Effector CD4-positive, alpha-beta T cell (primary cell): ENCODE measurements around the gene RPS6KA4.

Experiments used
- DNase-seq: peaks from one replicate; pipeline ENCODE4 v3.0.0-alpha.2; 2020

RPS6KA4 gene

DNA sequence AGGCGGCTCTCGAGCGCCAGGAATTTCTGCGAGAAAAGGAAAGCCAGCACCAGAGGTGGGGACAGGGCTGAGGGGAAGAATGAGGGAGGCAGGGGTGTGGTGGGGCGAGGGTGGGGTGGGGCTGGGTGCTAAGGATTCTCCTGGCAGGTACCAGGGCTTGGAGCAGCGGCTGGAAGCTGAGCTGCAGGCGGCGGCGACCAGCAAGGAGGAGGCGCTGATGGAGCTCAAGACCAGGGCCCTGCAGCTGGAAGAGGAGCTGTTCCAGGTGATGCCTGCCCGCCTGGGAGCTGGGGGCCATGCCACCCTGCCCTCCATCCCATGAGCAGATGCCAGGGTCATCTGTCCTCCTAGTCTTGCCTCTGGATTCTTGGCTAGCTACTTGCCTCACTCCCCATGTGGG, 9.6 kb upstream of the RPS6KA4 start:
- DNase-seq, result no peak

DNA sequence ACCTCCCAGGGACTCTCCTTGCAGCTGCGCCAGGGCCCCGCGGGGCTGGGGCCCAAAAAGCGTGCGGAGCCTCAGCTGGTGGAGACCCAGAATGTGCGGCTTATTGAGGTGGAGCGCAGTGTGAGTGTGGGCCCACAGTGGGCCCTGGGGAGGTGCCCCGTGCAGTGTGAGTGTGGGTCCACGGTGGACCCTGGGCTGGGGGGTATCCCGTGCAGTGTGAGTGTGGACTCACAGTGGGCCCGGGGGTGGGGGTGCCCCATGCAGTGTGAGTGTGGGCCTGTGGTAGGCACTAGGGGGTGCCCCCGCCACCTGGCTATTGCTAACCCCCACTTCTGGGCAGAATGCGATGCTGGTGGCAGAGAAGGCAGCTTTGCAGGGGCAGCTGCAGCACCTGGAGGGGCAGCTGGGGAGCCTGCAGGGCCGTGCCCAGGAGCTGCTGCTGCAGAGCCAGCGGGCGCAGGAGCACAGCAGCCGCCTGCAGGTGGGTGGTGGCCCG, 7.8 kb upstream of the RPS6KA4 start:
- DNase-seq, result no peak

DNA sequence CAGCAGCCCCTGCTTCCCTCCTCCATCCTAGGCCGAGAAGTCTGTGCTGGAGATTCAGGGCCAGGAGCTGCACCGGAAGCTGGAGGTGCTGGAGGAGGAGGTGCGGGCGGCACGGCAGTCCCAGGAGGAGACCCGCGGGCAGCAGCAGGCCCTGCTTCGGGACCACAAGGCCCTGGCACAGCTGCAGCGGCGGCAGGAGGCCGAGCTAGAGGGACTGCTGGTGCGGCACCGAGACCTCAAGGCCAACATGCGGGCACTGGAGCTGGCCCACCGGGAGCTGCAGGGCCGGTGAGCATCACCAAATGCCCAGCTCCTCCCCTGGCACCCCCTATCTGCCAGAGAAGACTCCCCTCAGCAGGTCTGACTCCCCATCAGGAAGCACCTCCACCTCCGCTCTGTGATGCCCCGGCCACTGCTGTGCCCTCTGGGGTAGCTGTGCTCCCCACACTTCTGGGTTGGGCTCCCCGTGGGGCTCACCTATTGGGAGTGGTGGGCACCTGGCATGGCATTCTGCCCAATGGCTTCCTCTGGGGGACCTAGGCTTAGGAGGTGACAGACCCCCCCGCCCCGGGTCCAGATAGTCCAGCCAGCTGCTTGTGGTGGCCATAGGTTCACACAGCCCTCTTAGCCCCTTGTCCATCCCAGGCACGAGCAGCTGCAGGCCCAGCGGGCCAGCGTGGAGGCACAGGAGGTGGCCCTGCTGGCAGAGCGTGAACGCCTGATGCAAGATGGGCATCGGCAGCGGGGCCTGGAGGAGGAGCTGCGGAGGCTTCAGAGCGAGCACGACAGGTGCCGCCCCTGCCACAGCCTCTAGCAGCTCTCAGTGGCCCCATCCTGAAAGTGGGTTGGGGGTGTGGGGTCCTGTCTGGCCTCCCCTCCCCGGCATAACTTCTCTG, 6.6 kb upstream of the RPS6KA4 start:
- DNase-seq, result no peak

DNA sequence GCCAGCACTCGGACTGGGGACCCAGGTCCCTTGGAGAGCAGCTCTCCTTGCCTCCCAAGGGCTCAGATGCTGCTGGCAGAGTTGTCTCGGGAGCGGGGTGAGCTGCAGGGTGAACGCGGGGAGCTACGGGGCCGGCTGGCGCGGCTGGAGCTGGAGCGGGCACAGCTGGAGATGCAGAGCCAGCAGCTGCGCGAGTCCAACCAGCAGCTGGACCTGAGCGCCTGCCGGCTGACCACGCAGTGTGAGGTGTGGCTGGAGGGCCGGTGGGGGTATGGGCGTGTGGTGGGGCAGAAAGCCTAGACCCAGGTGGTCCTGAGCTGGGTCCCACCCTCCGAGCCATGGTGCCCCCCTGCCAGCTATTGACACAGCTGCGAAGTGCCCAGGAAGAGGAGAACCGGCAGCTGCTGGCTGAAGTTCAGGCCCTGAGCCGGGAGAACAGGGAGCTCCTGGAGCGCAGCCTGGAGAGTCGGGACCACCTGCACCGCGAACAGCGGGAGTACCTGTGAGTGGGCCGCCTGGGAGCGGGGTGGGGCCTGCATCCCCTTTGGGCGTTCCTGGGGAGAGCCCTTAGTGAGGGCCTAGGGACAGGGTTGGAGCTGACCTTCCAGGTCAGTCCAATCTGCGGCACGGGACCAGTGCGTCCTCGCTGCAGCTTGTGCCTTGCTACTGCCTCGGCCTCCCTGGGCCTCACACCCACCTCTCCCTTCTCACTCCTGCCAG, 5.8 kb upstream of the RPS6KA4 start:
- no peak for DNase-seq

DNA sequence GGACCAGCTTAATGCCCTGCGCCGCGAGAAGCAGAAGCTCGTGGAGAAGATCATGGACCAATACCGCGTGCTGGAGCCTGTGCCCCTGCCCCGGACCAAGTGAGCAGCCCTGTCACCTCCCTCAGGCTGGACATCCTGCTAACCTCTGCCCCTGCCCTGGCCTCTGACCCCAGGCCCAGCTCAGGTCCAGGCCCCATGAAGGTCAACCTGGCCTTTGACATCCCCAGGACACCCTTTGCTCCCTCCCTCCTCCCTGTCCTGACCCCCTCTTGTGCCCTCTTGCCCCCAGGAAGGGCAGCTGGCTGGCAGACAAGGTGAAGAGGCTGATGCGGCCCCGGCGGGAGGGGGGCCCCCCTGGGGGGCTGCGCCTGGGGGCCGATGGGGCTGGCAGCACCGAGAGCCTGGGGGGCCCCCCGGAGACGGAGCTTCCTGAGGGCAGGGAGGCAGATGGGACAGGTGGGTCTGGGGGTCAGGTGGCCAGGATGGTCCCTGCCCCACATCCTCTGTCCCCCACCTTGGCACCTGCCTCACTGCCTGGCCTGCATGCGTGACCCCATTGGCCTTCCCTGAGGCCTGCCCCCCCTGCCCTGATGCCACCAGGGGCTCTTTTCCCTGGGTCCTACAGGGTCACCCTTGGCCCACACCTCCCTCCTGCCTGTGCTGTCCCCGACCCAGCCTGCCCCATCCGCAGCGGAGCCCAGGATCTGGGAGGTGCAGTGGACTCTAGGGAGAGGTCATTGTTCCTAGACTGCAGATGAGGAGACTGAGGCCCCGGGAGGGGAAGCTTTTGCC, 5.1 kb upstream of the RPS6KA4 start:
- no peak for DNase-seq

DNA sequence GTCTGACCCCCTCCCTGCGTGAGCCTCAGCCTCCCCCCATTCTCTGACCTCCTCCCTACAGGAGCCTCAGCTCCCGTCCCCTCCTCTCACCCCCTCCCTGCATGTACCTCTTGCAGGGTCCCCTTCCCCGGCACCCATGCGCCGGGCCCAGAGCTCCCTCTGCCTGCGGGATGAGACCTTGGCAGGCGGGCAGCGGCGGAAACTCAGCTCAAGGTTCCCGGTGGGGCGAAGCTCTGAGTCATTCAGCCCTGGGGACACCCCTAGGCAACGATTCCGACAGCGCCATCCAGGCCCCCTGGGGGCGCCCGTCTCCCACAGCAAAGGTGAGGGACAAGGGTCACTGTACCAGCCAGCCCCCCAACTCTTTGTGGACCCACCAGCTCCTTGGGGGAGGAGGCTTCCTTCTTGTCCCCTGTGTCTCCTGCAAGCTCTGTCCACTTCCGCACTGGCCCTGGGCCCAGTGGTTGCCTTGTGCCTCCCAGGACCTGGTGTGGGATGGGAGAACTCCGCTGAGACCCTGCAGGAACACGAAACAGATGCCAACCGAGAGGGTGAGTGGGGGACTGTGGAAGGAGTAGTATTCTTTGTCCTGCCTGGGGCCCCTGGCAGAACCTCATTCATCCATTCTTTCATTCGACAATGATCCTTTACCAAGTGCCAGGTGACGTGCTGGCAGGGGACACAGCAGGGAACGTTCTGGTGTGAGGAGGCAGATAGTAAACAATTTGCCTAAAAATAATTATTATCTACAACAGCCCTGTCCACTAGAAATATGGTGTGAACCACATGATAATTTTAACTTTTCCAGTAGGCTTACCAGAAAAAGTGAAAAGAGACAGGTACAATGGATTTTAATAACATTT, 3.7 kb upstream of the RPS6KA4 start:
- DNase-seq, result no peak

DNA sequence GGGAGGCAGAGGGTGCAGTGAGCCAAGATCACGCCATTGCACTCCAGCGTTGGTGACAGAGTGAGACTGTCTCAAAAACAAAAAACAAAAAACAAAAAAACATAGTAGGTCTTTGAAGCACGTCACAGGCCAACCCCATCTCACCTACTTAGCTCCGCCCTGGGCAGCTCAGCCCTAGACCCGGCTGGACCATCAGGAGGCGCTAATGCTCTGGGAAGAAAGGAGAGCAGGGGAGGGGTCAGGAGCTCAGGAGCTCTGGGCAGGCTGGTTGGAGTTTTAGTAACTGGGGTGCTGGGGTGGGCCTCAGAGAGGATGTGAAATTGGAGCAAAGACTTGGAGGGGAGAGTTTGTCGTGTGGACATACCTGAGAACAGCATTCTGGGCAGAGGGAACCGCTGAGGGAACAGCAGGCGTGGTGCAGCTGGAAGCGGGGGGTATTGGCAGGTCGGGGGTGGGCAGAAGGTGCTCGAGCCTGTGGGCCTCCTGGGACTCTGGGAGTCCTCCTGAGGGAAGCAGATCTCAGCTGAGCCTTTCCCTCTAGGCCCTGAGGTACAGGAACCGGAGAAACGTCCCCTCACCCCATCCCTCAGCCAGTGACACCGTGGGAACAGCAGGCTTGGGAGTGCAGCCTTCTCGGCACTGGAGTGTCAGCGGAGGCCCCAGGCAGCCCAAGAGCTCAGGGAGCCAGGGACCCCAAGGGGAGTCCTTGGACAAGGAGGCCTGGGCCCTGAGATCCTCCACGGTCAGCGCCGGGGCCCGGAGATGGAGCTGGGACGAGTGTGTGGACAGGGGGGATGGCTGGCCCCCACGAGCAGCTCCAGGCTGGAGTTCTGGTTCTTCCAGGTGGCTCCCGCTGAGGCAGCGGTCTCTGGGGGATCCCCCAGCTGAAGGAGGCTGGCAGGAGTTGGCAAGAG, 2.2 kb upstream of the RPS6KA4 start:
- no peak for DNase-seq

DNA sequence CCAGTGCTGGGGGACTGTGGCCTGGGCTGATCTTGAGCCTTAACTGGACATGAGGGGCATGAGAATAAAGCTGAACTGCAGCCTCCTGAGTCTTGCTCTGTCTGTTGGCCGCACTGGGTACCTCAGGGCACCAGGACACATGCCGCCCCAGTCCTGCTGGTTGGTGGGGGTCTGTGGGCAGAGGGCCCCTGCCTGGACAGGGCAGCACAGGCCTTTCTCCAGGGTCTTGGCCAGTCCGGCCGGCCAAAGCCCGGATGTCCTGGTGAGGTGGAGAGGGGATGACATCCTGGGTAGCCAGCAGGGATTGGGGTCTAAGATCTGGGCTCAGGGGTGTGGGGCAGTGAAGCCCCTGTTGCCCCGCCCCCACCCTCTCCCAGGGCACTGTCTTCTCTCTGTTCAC, 1.5 kb upstream of the RPS6KA4 start:
- no peak for DNase-seq

DNA sequence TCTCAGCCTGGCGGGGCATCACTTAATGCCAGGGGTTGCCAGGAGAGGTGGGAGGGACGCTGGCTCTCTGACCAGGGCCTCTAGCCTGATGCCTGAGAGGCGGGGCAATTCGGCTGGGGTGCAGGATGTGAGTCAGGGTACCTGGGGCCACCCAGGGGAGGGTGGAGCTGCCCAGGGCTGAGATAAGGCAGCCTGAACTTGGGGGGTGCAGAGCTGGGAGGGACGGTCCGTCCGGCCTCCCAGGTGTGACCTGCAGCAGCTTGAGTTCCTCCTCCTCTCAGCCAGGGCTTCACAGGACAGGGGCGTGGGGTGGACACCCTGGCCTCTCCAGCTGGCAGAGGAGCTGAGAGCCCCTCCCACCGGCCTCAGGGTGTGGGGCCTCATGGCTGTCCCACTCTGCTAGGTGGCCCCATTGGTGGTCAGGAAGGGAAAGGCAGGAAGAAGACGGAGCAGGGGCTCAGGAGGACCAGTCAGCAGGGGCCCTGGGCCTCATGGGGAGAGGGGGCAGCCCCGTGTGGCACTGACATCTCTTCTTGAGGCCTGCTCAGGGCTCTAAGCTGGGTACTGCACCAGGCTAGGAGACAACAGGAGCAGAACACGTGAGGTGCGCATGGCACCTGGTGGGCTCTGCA, 942 bp upstream of the RPS6KA4 start:
- DNase-seq, result no peak

DNA sequence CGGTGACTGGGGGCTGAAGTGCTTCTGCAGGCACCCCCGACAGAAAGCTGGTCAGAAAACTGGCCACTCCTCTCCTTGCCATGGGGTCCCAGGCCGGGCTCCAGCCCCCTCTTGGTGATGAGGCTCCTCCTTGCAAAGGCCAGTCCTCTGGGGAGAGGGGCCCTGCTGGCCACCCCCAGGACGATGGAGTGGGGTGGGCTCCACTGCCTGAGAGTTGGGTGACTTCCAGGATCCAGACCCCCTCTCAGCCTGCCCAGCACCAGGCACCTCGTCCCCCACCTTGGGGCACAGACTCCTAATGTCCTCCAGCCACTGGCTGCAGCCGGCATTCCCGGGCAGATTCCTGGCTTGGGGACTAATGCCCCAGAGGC, 441 bp upstream of the RPS6KA4 start:
- DNase-seq, result no peak

DNA sequence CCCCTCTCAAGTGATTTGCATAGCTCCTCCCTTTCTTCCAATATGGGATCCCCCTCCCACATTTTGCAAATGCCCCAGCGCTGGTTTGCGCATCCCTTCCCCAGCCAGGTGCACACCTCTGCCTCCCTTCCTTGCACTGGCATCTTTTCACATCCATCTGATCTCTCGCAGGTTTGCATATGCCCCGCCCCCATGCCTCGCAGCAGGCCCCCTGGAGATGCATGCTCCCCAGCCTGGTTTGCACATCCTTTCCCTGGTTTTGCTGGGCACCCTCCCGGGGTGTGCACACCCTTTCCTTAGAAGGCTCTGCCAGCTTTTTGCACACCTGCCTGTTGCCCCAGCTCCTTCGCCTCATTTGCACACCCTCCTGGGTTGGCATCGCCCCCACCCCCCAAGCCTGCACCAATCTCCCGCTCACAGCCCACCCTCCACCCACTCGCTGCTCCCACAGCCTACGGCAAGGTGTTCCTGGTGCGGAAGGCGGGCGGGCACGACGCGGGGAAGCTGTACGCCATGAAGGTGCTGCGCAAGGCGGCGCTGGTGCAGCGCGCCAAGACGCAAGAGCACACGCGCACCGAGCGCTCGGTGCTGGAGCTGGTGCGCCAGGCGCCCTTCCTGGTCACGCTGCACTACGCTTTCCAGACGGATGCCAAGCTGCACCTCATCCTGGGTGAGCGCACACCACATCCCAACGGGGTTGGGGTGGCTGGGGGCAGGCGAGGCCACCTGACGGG, 917 bp downstream of the RPS6KA4 start:
- no peak for DNase-seq

DNA sequence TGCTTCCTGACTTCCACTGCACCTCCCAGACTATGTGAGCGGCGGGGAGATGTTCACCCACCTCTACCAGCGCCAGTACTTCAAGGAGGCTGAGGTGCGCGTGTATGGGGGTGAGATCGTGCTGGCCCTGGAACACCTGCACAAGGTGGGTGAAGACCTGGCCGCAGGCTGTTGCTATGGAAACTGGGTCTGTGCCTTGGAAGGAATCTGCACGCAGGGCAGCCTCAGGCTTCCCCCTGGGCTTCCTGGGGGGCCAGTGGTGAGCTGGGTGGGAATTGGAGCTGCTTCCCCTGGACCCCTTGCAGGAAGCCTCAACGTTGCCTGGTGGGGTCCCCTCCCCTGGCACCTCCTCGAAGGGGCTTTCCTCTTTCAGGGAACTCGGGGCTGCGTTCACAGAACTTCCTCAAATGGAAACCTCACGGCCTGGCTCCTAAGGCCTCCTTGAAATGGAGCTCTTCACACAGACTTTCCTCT, 1.5 kb downstream of the RPS6KA4 start:
- no peak for DNase-seq

DNA sequence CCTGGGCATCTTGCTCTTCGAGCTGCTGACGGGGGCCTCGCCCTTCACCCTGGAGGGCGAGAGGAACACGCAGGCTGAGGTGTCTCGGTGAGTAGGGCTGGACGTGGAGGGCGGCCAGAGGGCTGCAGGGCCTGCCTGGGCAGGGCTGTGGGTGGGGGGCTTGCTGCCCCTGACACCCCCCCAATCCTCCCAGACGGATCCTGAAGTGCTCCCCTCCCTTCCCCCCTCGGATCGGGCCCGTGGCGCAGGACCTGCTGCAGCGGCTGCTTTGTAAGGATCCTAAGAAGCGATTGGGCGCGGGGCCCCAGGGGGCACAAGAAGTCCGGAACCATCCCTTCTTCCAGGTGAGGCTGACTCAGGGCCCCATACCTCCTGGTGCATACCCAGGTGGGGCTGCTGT, 2.7 kb downstream of the RPS6KA4 start:
- DNase-seq, result no peak

DNA sequence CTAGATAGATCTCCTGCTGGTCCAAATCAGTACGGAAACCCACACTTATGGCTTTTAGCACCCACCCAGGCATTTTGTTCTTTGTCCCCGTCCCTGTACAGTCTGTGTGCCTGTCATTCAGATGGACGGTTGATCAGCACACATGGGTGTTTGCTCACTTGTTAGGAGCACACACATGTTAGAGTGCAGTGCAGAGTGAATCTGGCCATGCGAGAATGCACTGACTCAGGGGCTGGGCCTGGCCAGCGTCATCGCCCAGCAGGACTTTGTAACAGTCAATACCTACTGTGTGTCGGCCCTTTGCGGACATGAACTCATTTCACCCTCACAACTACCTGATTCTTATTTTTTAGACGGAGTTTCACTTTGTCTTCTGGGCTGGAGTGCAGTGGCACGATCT, 3.4 kb downstream of the RPS6KA4 start:
- no peak for DNase-seq

DNA sequence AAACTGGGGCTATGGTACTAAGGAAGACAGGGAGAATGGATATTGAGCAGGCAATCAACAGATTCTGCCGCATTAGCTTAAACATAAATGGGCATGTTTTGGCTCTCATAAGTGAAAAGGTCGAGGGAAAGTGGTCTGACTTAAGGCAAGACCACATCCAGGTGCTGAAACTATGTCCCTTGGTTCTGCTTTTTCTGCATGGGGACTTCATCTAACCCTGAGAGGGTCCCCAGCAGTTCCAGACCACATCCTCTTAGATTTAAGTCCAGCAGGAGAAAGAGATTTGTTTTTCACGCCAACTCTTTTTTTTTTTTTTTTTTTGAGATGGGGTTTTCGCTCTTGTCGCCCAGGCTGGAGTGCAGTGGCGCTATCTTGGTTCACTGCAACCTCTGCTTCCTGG, 5.5 kb downstream of the RPS6KA4 start:
- no peak for DNase-seq

DNA sequence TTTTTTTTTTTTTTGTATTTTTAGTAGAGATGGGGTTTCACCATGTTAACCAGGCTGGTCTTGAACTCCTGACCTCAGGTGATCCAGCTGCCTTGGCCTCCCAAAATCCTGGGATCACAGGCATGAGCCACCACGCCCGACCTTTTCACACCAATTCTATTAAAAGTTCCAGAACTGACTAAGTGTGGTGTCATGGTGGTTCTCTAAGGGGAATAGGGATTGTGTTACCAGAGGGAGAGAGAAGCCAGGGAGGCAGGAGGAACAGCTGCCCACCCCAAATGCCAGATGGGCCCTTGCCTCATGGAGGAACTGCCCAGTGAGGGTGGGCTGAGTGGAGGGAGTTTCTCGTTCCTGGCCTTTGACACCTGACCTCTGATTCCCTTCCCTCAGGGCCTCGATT, 5.9 kb downstream of the RPS6KA4 start:
- no peak for DNase-seq

DNA sequence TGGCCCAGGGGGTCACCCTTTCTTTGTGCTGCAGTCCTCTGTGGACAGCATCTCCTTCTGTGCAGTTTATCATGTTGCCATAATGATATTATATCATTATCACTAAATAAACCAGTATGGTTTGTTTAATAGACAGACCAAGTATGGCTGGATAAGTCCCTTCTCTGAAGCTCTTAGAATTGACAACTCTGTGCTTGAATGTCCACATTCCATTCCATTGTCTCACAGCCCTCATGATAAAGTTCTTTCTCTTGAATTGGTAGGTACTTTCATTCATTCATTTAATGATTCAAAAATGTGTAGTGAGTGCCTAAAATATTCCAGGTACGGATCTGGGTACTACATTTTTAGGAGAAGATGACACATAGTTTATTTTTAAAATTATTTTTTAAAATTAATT, 7.8 kb downstream of the RPS6KA4 start:
- no peak for DNase-seq

DNA sequence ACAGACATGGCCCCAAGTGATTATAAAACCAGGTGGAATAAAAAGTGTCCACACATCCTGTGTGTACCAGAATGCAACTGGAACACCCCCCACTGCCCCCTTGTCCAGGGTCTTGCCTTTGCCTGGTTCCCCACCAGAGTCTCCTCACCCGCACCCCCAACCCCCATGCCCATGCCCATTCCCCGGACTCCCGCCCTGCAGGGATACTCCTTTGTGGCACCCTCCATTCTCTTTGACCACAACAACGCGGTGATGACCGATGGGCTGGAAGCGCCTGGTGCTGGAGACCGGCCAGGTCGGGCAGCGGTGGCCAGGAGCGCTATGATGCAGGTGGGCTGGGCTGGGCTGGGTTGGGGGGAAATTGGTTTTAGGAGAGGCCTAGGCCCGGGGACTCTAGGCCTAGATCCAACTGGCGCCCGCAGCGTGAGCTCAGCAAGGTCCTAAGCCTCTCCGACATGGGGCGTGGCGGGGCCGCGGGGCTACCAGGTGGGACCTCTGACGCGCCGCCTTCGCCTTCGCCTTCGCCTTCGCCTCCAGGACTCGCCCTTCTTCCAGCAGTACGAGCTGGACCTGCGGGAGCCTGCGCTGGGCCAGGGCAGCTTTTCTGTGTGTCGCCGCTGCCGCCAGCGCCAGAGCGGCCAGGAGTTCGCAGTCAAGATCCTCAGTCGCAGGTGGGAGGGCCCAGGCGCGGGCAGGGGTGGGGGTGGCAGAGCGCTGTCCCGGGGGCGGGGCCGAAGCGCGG, 9.1 kb downstream of the RPS6KA4 start:
- no peak for DNase-seq

DNA sequence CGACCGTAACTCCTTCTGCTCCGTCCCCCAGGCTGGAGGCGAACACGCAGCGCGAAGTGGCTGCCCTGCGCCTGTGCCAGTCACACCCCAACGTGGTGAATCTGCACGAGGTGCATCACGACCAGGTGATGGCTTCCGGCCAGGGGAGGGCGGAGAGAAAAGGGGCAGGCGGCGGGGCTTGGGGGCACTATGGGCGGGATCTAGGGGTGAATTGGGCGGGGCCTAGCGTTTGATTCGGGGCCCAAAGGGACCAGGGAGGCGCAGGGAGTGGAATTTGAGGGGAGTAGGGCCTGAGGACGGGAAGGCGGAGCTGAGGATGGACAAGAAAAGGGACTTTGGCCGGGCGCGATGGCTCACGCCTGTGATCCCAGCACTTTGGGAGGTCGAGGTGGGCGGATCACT, 9.7 kb downstream of the RPS6KA4 start:
- DNase-seq, result no peak
